Endothelial cell of umbilical vein (primary cell): ENCODE results near the gene MLX. TPM values are rescaled to one million over a fixed set of nuclear protein-coding genes. Genes with fewer than 3 reads are reported as not detected.
"Not testable (repeated sequence)": the region's sequence is repeated elsewhere in the genome, so short reads cannot be mapped to it uniquely, and the experiment has no call there.

Experiments
- BruUV-seq: library from RNA; stranded (reverse); fragments of 400-500 nt; replicated peaks from 2 replicates; lab custom pipeline; 2021; lab: Mats Ljungman, UMichigan
- CTCF ChIA-PET: fragments of 300-600, 350-600 bp; sonication (Branson Sonifier 250); formaldehyde crosslinking; loops from one replicate; lab custom pipeline; 2021; ENCODE audit warnings: antibody characterized with exemption, inconsistent platforms; lab: Charles Lee
- POLR2A ChIA-PET: fragments of 300-600, 350-600 bp; sonication (Branson Sonifier 250); formaldehyde crosslinking; loops from one replicate; lab custom pipeline; 2021; ENCODE audit warnings: antibody characterized with exemption, inconsistent platforms; lab: Charles Lee
- DNase-seq: peaks from one replicate; pipeline ENCODE4 v3.0.0-alpha.2; 2011; ENCODE audit warnings: low read depth, low spot score
- FAIRE-seq: peaks from 2 replicates; lab custom pipeline; 2011; peaks lifted over from hg19 to GRCh38; lab: Jason Lieb, UNC
- H2AFZ ChIP-seq: 2 replicates; pipeline ENCODE4 v1.6.0; 2012; ENCODE audit warnings: low read depth, low read length, control low read depth, inconsistent platforms
- H3K27ac ChIP-seq: 2 replicates; pipeline ENCODE4 v1.5.1; 2011; ENCODE audit warnings: low read depth, mild to moderate bottlenecking, control low read depth, low read length, moderate library complexity; ENCODE audit not compliant: insufficient read depth
- H3K27me3 ChIP-seq, 2 experiments: 2 replicates each; pipeline versions ENCODE4 v1.6.0 to v1.6.1; 2011; ENCODE audit warnings: low read length in 2 of 2, mixed read lengths in 1 of 2; ENCODE audit not compliant: control insufficient read depth in 2 of 2, insufficient read depth in 2 of 2
- H3K36me3 ChIP-seq, 2 experiments: 2 replicates in 1 of 2; 3 replicates in 1 of 2; pipeline ENCODE4 v1.5.1; 2011; ENCODE audit warnings: low read length in 2 of 2, mild to moderate bottlenecking in 1 of 2, moderate library complexity in 1 of 2; ENCODE audit not compliant: control insufficient read depth in 2 of 2, insufficient read depth in 2 of 2; ENCODE audit errors: extremely low read depth in 1 of 2
- H3K4me1 ChIP-seq: 3 replicates; pipeline ENCODE4 v1.5.1; 2011; ENCODE audit warnings: mild to moderate bottlenecking, low read length; ENCODE audit not compliant: control insufficient read depth, insufficient read depth; ENCODE audit errors: extremely low read depth
- H3K4me2 ChIP-seq: 2 replicates; pipeline ENCODE4 v1.6.1; 2011; ENCODE audit warnings: low read length, control low read depth, mixed read lengths; ENCODE audit not compliant: insufficient read depth
- H3K4me3 ChIP-seq, 3 experiments: fragments of 200-600 bp in 1 of 3; sonication (generic), shearing (Covaris generic) in 1 of 3; replicated peaks in 1 of 3; 2 replicates each; pipeline ENCODE4 v1.5.1; 2011 to 2016; ENCODE audit warnings: control low read depth in 3 of 3, low read length in 3 of 3, mild to moderate bottlenecking in 2 of 3, inconsistent platforms in 1 of 3, low read depth in 1 of 3, moderate library complexity in 1 of 3; ENCODE audit not compliant: insufficient read depth in 1 of 3
- H3K79me2 ChIP-seq: 2 replicates; pipeline ENCODE4 v1.6.0; 2012; ENCODE audit warnings: low read length, inconsistent platforms; ENCODE audit not compliant: control insufficient read depth, insufficient read depth
- H3K9ac ChIP-seq: replicated peaks from 2 replicates; pipeline ENCODE3; 2011; ENCODE audit warnings: low read length, control low read depth; ENCODE audit not compliant: insufficient read depth; ENCODE audit errors: extremely low read depth
- H3K9me1 ChIP-seq: replicated peaks from 3 replicates; pipeline ENCODE4 v1.6.0; 2011; ENCODE audit warnings: mild to moderate bottlenecking, low read length; ENCODE audit not compliant: control insufficient read depth, insufficient read depth; ENCODE audit errors: extremely low read depth
- H3K9me3 ChIP-seq: replicated peaks from 2 replicates; pipeline ENCODE4 v1.5.1; 2012; ENCODE audit warnings: low read length, inconsistent platforms; ENCODE audit not compliant: control insufficient read depth, insufficient read depth
- H4K20me1 ChIP-seq: replicated peaks from 2 replicates; pipeline ENCODE3; 2011; ENCODE audit warnings: mild to moderate bottlenecking, low read length; ENCODE audit not compliant: control insufficient read depth, insufficient read depth; ENCODE audit errors: extremely low read depth
- CTCF ChIP-seq, 2 donors: IDR thresholded peaks; 1 replicate in 1 of 2; 2 replicates in 1 of 2; pipeline ENCODE4 v1.5.1; 2011; ENCODE audit warnings: low read length in 2 of 2, mild to moderate bottlenecking in 2 of 2, moderate library complexity in 2 of 2, control low read depth in 1 of 2, inconsistent platforms in 1 of 2, low read depth in 1 of 2; ENCODE audit not compliant: insufficient read depth in 1 of 2; ENCODE audit errors: extremely low read depth in 1 of 2
- EZH2 ChIP-seq: IDR thresholded peaks from 2 replicates; pipeline ENCODE4 v1.6.1; 2012; ENCODE audit warnings: borderline replicate concordance, low read depth, mild to moderate bottlenecking, moderate library complexity, low read length, inconsistent platforms; ENCODE audit not compliant: severe bottlenecking
- MYC ChIP-seq: IDR thresholded peaks from one replicate; pipeline ENCODE4 v1.6.1; 2011; ENCODE audit warnings: mild to moderate bottlenecking, low read depth, low read length
- dilution Hi-C: fragments of 300-500 bp; cut with MboI; formaldehyde crosslinking; loops from one replicate; pipeline ENCODE4 v1.15.0; 2019; ENCODE audit warnings: low sequenced_read_pairs; ENCODE audit not compliant: extremely low pct_ligation_motif_present
- intact Hi-C: fragments of 100-400 bp; cut with micrococcal nuclease; formaldehyde crosslinking; loops from one replicate; pipeline ENCODE4 v1.10.0; 2022
- polyA plus RNA-seq, 4 experiments: library from polyadenylated mRNA; depleted of rRNA in 3 of 4; stranded (reverse) in 3 of 4; unstranded in 1 of 4; fragments of >200 nt; gene quantifications; 2 replicates each; pipeline versions ENCODE4 v1.2.1 to v1.2.3, GENCODE V29; 2011 to 2012; ENCODE audit warnings: missing spikeins in 1 of 4
- total RNA-seq: library from RNA; stranded (reverse); gene quantifications from 2 replicates; pipeline ENCODE4 v1.2.3, GENCODE V29; 2021

The MLX gene
- total and polyA plus RNA-seq, 2 donors (not counting 3 experiments of a cell fraction or from before 2014, with no cell fraction given) = 40.3 to 42.7 TPM

- Histone ChIP-seq H3K79me2 (peaks cover 17% of the 10 kb centered on the region), H3K36me3 (no peaks in the 10 kb centered on the region), H3K27ac (peak overlapping the region; percentile 77), H2AFZ (peak overlapping the region; percentile 40), H3K9me3 (no peaks in the 10 kb centered on the region), H3K4me3 (peak overlapping the region; percentile 51 to 65 (median 52)), H3K4me1 (peaks cover 14% of the 10 kb centered on the region), H3K4me2 (peak overlapping the region; percentile 94), H3K9ac (peak overlapping the region; percentile 92), H3K9me1 (no peaks in the 10 kb centered on the region), H3K27me3 (no peaks in the 10 kb centered on the region), H4K20me1 (no peaks in the 10 kb centered on the region)
- no peak for TF ChIP-seq EZH2
- TF ChIP-seq MYC = no peak
- DNase-seq (no peak), FAIRE-seq (no peak)
- ChIA-PET POLR2A (no interaction called here), CTCF (interaction anchor here (1.2 to 1.6 kb wide), 3 partner anchors 35 to 236 kb away, joined by 3 to 4 read pairs (median 3); no protein-coding TSS in a partner anchor)
- dilution Hi-C loops = no loop called here
- BruUV-seq = TSS peak; percentile 91
- intact Hi-C loops = loop anchor here (2.0 kb wide), 1 partner anchor 18 kb away; the partner anchor contains the start of gene NAGLU
These were observed 11.7 kb upstream of the MLX start for GRCh38 chr17:42555122-42555622.

- H3K9me3 ChIP-seq, H3K27ac ChIP-seq, POLR2A ChIA-PET, H3K9ac ChIP-seq, dilution Hi-C loops, H2AFZ ChIP-seq, FAIRE-seq, H3K36me3 ChIP-seq, DNase-seq, H3K4me2 ChIP-seq, H3K9me1 ChIP-seq, H3K4me3 ChIP-seq, H3K27me3 ChIP-seq, H4K20me1 ChIP-seq, BruUV-seq: not testable (repeated sequence)
- H3K79me2 ChIP-seq = peaks cover 17% of the 10 kb centered on the region
- intact Hi-C loops = loop anchor here (2.0 kb wide), 1 partner anchor 19 kb away; the partner anchor contains the start of gene NAGLU
- TF ChIP-seq CTCF (IDR thresholded peaks at IDR 0.05; ENCODE audit: extremely low read depth in 1 of 2, insufficient read depth in 1 of 2, low read depth in 1 of 2, low read length in 2 of 2) = peak; percentile 11 to 13
- peaks cover 14% of the 10 kb centered on the region for H3K4me1 ChIP-seq
- CTCF ChIA-PET = interaction anchor here (1.2 kb wide), 1 partner anchor 236 kb away, joined by 3 read pairs; no protein-coding TSS in a partner anchor
These were observed 10.8 kb upstream of the MLX start for GRCh38 chr17:42555961-42556617.
